ENCODE results near the gene RAB17.

Gene RAB17

DNA sequence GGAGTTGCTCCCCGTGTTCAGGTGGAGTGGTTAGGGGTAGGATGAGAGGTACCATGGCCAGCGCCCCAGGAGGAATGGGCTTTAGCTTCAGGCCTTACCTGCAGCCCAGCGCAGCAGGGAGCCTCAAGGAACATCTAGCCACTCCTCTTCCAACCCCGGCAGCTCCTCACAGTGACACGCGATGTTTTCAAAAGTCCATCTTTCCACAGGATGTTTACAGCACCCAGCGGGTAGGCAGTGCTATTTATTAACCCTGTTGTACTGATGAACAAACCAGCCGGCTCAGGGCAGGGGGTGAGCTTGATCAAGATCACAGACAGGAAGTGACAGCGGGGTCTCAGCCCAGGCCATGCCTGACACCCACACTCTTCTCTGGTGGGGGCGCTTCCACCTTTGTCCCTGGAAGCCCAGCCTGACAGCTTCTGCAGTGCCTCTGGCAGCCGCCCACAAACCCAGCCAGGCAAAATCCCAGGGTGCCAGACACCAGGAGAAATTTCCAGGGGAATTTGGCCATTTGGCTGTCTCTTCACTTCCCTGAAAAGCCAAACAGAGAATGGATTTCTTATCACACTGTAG lies 42.6 kb downstream of the RAB17 start:
- no peak overlapping the region for H3K27ac ChIP-seq
- TF ChIP-seq, protein P1, sequence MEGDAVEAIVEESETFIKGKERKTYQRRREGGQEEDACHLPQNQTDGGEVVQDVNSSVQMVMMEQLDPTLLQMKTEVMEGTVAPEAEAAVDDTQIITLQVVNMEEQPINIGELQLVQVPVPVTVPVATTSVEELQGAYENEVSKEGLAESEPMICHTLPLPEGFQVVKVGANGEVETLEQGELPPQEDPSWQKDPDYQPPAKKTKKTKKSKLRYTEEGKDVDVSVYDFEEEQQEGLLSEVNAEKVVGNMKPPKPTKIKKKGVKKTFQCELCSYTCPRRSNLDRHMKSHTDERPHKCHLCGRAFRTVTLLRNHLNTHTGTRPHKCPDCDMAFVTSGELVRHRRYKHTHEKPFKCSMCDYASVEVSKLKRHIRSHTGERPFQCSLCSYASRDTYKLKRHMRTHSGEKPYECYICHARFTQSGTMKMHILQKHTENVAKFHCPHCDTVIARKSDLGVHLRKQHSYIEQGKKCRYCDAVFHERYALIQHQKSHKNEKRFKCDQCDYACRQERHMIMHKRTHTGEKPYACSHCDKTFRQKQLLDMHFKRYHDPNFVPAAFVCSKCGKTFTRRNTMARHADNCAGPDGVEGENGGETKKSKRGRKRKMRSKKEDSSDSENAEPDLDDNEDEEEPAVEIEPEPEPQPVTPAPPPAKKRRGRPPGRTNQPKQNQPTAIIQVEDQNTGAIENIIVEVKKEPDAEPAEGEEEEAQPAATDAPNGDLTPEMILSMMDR (conservative IDR thresholded peaks at IDR 0.05), result no peak

DNA sequence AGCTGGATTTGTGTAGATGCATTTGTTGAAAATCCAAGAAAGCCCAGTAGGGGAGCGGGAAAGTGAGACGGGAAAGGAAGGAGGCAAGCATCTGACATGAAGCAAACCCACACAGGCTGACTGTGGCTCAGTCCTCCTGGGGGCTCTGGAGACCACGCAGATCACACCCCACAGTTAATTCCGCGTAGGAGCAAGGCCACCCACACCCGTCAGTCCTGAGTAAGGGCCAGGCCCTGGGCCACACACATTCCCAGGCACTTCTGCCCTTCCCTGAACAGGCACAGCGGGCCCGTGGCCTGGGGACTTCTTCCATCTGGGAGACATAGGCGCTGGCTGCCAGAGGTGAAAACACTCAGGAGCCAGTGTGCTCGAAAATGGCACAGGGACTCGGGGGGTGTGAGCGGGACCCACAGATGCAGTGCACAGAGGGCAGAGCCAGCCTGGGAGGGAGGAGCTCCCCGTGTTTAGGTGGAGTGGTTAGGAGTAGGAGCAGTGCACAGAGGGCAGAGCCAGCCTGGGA lies 43.6 kb downstream of the RAB17 start:
- TF ChIP-seq, protein P1 (conservative IDR thresholded peaks at IDR 0.05), result no peak
- H3K27ac ChIP-seq, result no peak overlapping the region

DNA sequence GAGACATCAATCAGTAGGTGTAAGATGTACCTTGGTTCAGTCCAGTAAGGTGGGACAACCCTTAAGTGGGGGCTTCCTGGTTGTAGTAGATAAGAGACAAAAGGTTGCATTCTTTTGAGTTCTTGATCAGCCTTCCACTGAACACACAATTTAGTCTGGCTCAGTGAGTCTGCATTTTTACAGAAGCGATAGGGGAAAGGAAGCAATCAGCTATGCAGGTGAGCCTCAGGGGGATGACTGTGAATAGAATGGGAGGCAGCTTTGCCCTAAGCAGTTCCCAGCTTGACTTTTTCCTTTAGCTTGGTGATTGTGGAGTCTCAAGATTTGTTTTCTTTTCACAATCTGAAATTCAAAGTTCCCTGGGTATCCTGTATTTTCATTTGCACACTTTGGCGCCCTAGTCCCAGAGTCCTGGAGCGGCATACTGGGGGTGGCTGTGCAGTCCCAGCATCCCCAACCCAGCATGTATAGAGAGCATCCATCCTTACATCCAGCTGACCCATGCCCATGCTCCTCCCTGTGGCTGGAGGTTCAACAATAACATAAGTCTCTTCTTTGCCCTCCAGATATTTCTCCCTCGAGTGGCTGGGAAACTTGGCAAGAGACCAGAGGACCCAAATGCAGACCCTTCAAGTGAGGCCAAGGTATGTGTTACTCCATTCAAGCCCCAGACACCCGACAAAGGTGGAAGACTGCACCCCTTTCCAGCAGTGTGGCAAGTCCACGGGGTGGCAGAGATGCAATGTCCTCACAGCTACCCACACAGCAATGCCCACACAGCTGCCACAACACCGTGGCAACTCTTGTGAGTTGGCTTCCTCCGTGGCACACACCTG lies 44.3 kb downstream of the RAB17 start:
- no peak overlapping the region for H3K27ac ChIP-seq
- TF ChIP-seq, protein P1 (conservative IDR thresholded peaks at IDR 0.05), result no peak

DNA sequence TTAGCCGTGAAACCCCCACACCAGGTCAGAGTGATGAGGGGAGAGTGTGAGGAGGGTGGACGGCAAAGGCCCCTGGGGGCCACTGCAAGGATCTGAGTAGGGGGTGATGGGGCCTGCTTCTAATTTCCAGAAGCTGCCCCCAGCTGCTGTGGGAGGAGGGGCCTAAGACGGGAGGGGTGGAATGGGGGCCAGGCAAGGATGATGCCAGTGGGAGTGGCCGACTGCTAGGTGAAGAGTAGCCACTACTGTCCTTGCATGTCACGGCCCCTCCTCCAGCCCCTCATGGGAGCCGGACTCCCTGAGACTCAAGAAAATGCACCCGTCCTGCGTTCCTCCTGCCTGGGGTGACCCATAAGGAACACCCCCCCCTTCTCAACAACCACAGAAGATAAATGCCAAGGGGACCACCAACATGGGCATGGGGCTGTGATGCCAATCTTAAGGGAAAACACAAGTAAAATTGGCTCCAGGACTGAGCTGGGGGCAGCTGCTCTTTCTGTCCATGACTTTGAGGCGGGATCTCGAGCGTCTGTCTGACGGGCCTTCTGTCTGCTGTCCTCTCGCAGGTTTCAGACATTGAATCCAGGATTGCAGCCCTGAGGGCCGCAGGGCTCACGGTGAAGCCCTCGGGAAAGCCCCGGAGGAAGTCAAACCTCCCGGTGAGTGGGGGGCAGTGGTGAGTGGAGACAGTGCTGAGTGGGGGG lies 48.4 kb downstream of the RAB17 start:
- TF ChIP-seq, protein P1 (conservative IDR thresholded peaks at IDR 0.05), result no peak
- H3K27ac ChIP-seq, result no peak overlapping the region

DNA sequence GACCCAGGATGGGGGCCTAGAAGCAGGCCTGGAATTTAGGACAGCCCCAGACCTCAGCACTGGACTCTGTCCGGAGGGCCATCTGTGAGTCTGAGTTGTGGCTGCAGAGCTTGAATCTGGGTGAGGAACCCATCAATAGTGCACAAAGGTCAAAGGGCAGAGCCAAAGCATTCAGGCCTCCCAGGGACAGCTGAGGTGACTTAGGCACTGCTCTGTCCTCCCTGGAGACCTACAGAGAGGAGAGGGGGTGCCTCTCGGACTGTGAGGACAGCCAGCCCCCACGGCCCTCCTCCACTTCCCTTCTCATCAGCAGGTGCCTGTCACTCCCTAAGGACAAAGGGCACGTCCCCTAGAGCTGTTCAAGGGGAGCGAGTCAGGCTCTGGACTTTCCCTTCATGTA lies 49.3 kb downstream of the RAB17 start:
- TF ChIP-seq, protein P1 (conservative IDR thresholded peaks at IDR 0.05), result no peak
- no peak overlapping the region for H3K27ac ChIP-seq

DNA sequence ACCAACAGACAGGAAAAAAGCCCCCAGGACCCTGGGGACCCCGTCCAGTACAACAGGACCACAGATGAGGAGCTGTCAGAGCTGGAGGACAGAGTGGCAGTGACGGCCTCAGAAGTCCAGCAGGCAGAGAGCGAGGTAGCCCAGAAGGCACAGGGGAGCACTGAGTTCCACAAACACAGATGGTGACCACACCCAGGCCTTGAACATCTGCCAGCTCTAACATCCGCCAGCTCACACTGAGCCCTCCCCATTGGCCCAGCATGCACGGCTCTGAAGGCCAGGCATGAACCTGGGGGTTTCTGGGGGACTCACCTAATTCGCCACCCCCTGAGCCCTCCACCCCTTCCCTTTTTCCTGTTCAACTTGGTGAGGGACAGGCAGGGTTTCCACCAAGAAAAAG lies 49.7 kb downstream of the RAB17 start:
- no peak overlapping the region for H3K27ac ChIP-seq

More for the DNA sequence above, 49.7 kb downstream of the RAB17 start:
- TF ChIP-seq, protein P1 (conservative IDR thresholded peaks at IDR 0.05), result no peak
